Endodermal cell (in vitro differentiated cells): ENCODE results near the gene VSIG10. TPM values are rescaled to one million over a fixed set of nuclear protein-coding genes. Genes with fewer than 3 reads are reported as not detected.

Experiments
- DNase-seq: peaks from one replicate; pipeline ENCODE4 v3.0.0-alpha.2; 2017
- H3K27ac ChIP-seq: 2 replicates; pipeline ENCODE4 v1.5.1; 2013; ENCODE audit warnings: mild to moderate bottlenecking, low read depth, low read length, moderate library complexity
- H3K27me3 ChIP-seq: 2 replicates; pipeline ENCODE4 v1.6.1; 2013; ENCODE audit warnings: mild to moderate bottlenecking, low read length, moderate library complexity; ENCODE audit not compliant: insufficient read depth, control insufficient read depth, poor library complexity, severe bottlenecking
- H3K36me3 ChIP-seq: 2 replicates; pipeline ENCODE4 v1.7.0; 2013; ENCODE audit warnings: mild to moderate bottlenecking, low read length, moderate library complexity; ENCODE audit not compliant: control insufficient read depth, insufficient read depth
- H3K4me1 ChIP-seq: one replicate; pipeline ENCODE4 v1.7.0; 2013; ENCODE audit warnings: low read length; ENCODE audit not compliant: control insufficient read depth, insufficient read depth
- H3K4me3 ChIP-seq: 2 replicates; pipeline ENCODE4 v1.5.1; 2013; ENCODE audit warnings: mild to moderate bottlenecking, low read length, moderate library complexity
- H3K9ac ChIP-seq: 2 replicates; pipeline ENCODE4 v1.6.1; 2013; ENCODE audit warnings: mild to moderate bottlenecking, low read length, moderate library complexity; ENCODE audit not compliant: poor library complexity, severe bottlenecking; ENCODE audit errors: extremely low read depth
- H3K9me3 ChIP-seq: 2 replicates; pipeline ENCODE4 v1.6.1; 2013; ENCODE audit warnings: mild to moderate bottlenecking, low read length, moderate library complexity; ENCODE audit not compliant: control insufficient read depth
- H3K27ac Mint-ChIP-seq: 2 replicates; pipeline ENCODE4 v1.8.0; 2020; ENCODE audit warnings: mixed read lengths
- H3K27me3 Mint-ChIP-seq: 2 replicates; pipeline ENCODE4 v1.8.0; 2021; ENCODE audit warnings: mild to moderate bottlenecking, mixed read lengths; ENCODE audit not compliant: insufficient read depth
- H3K36me3 Mint-ChIP-seq: 2 replicates; pipeline ENCODE4 v1.8.0; 2020; ENCODE audit warnings: low read depth, mixed read lengths
- H3K4me1 Mint-ChIP-seq: 2 replicates; pipeline ENCODE4 v1.8.0; 2020; ENCODE audit warnings: mixed read lengths
- H3K4me3 Mint-ChIP-seq: 2 replicates; pipeline ENCODE4 v1.8.0; 2020; ENCODE audit warnings: mild to moderate bottlenecking, moderate library complexity, mixed read lengths
- H3K9me3 Mint-ChIP-seq: 2 replicates; pipeline ENCODE4 v1.8.0; 2020; ENCODE audit warnings: mild to moderate bottlenecking, mixed read lengths
- CTCF ChIP-seq: fragments of 200-600 bp; sonication (generic); conservative IDR thresholded peaks from 2 replicates; pipeline ENCODE4 v1.5.0; 2021; ENCODE audit warnings: antibody characterized with exemption, mild to moderate bottlenecking
- WGBS, 2 experiments: methylation state at CpG; one replicate each; pipeline versions ENCODE4 v1.1.5 to v1.1.7; 2013; ENCODE audit warnings: missing lambda C conversion rate in 2 of 2, mixed read lengths in 1 of 2; ENCODE audit not compliant: insufficient coverage in 1 of 2, insufficient read length in 1 of 2; 5-methylcytosine and 5-hydroxymethylcytosine counted together
- total RNA-seq, 2 donors: library from RNA; stranded (reverse); fragmentation: NEBNext Ultra II Directional in 1 of 2; extraction: Animal tissue kit (Norgen Biotek cat#: 25700) in 1 of 2; gene quantifications; 2 replicates in 1 of 2; 3 replicates in 1 of 2; pipeline ENCODE4 v1.2.1, GENCODE V29; 2021

Gene VSIG10
- total RNA-seq, 2 donors from 2014 or later, result 35.4 to 43.8 TPM

- no peak overlapping the region for H3K4me3 ChIP-seq
- Mint-ChIP-seq H3K4me3 (no peak overlapping the region), H3K4me1 (peaks cover 10% of the 10 kb centered on the region), H3K27ac (peak overlapping the region; percentile 74), H3K9me3 (peaks cover 4% of the 10 kb centered on the region), H3K36me3 (peaks cover 78% of the 10 kb centered on the region), H3K27me3 (no peaks in the 10 kb centered on the region)
- H3K4me1 ChIP-seq, result peaks cover 3% of the 10 kb centered on the region
- no peak for TF ChIP-seq CTCF
- no peak for DNase-seq
- H3K27ac ChIP-seq, result no peak overlapping the region
- peaks cover 83% of the 10 kb centered on the region for H3K36me3 ChIP-seq
- WGBS, 2 experiments, result 91% methylated on average over 2 of the region's 2 CpGs; no CpG with 5 or more reads in 1 of the 2 experiments
- H3K9ac ChIP-seq, result no peak overlapping the region
- no peaks in the 10 kb centered on the region for H3K27me3 ChIP-seq
- no peaks in the 10 kb centered on the region for H3K9me3 ChIP-seq
These were observed 59.7 kb downstream of the VSIG10 start for GRCh38 chr12:118044075-118044474.

GRCh38 chr12:118042091-118042490 lies 61.7 kb downstream of the VSIG10 start:
- no peak for DNase-seq
- Histone ChIP-seq H3K4me1 (peaks cover 8% of the 10 kb centered on the region), H3K36me3 (peaks cover 80% of the 10 kb centered on the region), H3K9ac (no peak overlapping the region), H3K27ac (no peak overlapping the region), H3K9me3 (no peaks in the 10 kb centered on the region), H3K27me3 (no peaks in the 10 kb centered on the region), H3K4me3 (no peak overlapping the region)
- TF ChIP-seq CTCF, result no peak
- Mint-ChIP-seq H3K27me3 (no peaks in the 10 kb centered on the region), H3K4me1 (peaks cover 26% of the 10 kb centered on the region), H3K9me3 (peaks cover 4% of the 10 kb centered on the region), H3K36me3 (peaks cover 77% of the 10 kb centered on the region), H3K4me3 (no peak overlapping the region), H3K27ac (no peak overlapping the region)
- WGBS, 2 experiments, result 91 to 98% methylated on average over 4 of the region's 4 CpGs

GRCh38 chr12:118038137-118038536 lies 65.7 kb downstream of the VSIG10 start:
- peak overlapping the region; percentile 9 for H3K4me3 Mint-ChIP-seq
- H3K36me3 ChIP-seq, result peaks cover 86% of the 10 kb centered on the region

More at GRCh38 chr12:118038137-118038536, 65.7 kb downstream of the VSIG10 start:
- Mint-ChIP-seq H3K4me1 (peaks cover 34% of the 10 kb centered on the region), H3K27me3 (no peaks in the 10 kb centered on the region), H3K36me3 (peaks cover 80% of the 10 kb centered on the region), H3K27ac (peak overlapping the region; percentile 92), H3K9me3 (no peaks in the 10 kb centered on the region)
- Histone ChIP-seq H3K4me3 (peak overlapping the region; percentile 33), H3K4me1 (peaks cover 8% of the 10 kb centered on the region), H3K9me3 (no peaks in the 10 kb centered on the region), H3K9ac (peak overlapping the region; percentile 0), H3K27ac (no peak overlapping the region), H3K27me3 (no peaks in the 10 kb centered on the region)
- TF ChIP-seq CTCF, result no peak
- DNase-seq, result peak; percentile 75
- 57 to 63% methylated on average over 3 to 6 of the region's 6 CpGs for WGBS, 2 experiments
